Transverse colon (tissue), 4 donors: ENCODE measurements around the gene ACP4.

Experiments used
- CTCF ChIP-seq, 5 experiments: fragments of 200-600 bp in 3 of 5; fragments of 450-650 bp in 2 of 5; sonication (generic) in 3 of 5; IDR thresholded peaks; 1 replicate in 2 of 5; 2 replicates in 3 of 5; pipeline ENCODE4 v1.5.1; 2016 to 2017; ENCODE audit warnings: antibody characterized with exemption in 5 of 5, inconsistent platforms in 3 of 5, mild to moderate bottlenecking in 2 of 5, moderate library complexity in 1 of 5
- POLR2AphosphoS5 ChIP-seq, 3 donors: sonication (generic); formaldehyde crosslinking; IDR thresholded peaks; one replicate each; pipeline ENCODE4 v1.6.1; 2016; ENCODE audit warnings: antibody characterized with exemption in 3 of 3

DNA sequence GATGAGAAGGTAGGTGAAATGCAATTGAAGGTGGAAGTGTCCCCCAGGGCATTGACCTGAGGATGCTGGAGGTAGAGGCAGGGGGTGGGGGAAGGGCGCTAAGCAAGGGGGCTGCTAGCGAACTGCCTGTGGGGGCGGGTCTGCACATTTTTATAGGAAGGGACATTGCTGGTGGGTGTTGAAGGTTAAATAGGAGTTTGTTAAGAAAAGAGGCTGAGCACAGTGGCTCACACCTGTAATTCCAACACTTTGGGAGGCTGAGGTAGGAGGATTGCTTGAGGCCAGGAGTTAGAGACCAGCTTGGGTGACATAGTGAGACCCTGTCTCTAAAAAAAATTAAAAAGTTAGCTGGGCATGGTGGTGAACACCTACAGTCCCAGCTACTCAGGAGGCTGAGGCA lies 5.5 kb upstream of the ACP4 start:
- TF ChIP-seq CTCF (IDR thresholded peaks at IDR 0.05) (no peak), POLR2AphosphoS5 (IDR thresholded peaks at IDR 0.05) (no peak)
